GM18951 (cell line): Measurements from ENCODE around the gene RIPOR2.
"Not testable (repeated sequence)": the region's sequence is repeated elsewhere in the genome, so short reads cannot be mapped to it uniquely, and the experiment has no call there.

ENCODE experiments used
- POLR2A ChIP-seq: IDR thresholded peaks from 4 replicates; pipeline ENCODE4 v1.6.1; 2011; ENCODE audit warnings: mild to moderate bottlenecking; ENCODE audit not compliant: insufficient read length, insufficient read depth; ENCODE audit errors: extremely low read depth
- in situ Hi-C: fragments of 300-500 bp; cut with MboI; formaldehyde crosslinking; loops from one replicate; pipeline ENCODE4 v1.12.0; 2022; ENCODE audit warnings: low sequenced_read_pairs, mixed read lengths, inconsistent platforms; ENCODE audit not compliant: unreplicated experiment

RIPOR2 gene

DNA sequence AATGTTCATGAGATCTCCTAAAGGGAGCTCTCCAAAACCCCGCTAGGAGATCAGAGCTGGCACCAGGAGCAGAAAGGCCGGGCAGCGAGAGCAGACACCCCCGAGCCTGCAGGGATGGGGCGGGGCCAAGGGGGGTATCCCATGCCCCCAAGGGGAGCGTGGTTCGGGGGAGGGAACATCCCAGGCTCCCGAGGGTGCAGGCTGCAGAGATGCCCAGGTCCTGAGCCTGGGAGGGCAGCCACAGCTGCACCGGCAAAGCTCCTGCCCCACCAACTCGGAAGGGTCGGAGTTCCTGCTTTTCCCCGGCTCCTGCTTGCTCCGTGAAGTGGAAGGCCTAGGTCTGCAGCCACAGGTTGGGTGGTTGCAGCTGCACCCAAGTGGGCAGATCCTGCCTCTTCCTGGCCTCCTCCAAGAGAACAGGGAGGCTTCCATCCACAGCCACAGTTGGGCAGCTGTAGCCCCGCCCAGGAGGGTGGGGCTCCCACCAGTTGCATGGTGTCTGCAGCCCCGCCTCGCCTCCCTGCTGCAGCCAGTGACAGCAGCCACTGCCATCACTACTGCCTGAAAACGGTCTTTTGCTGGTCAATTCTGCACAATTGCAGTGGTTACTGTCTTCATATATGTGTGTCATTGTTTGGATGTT lies 174.4 kb downstream of the RIPOR2 start:
- in situ Hi-C loops: loop anchor here (10.0 kb wide), 1 partner anchor 177 kb away; no protein-coding TSS in a partner anchor
- TF ChIP-seq POLR2A: no peak

DNA sequence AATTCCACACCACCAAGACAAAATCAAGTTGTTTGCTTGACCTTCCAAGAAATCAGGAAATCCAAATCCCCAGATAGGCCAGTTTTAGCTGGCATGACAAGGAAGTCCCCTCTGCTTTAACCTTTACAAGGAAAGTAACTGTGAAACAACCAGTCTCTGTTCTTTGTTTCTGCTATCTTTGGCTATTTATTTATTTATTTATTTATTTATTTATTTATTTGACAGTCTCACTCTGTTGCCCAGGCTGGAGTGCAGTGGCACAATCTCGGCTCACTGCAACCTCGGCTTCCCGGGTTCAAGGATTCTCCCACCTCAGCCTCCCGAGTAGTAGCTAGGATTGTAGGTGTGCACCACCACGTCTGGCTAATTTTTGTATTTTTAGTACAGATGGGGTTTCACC lies 175.6 kb downstream of the RIPOR2 start:
- in situ Hi-C loops: loop anchor here (10.0 kb wide), 1 partner anchor 175 kb away; no protein-coding TSS in a partner anchor
- no peak for TF ChIP-seq POLR2A

DNA sequence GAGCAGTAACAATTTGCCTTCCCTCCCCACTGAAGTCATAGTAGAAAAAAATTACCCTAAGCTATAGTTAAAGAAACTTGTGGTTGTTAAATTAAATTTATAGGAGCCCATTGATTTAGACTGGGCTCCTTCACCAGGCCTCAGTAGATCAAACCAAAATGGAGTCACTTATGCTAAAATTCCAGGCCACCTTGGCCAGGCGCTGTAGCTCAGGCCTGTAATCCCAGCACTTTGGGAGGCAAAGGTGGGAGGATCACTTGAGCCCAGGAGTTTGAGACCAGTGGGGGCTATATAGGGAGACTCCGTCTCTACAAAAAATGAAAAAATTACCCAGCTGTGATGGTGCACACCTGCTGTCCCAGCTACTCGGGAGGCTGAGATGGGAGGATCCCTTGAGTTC lies 176.0 kb downstream of the RIPOR2 start:
- no peak for TF ChIP-seq POLR2A
- in situ Hi-C loops: loop anchor here (10.0 kb wide), 1 partner anchor 175 kb away; no protein-coding TSS in a partner anchor

DNA sequence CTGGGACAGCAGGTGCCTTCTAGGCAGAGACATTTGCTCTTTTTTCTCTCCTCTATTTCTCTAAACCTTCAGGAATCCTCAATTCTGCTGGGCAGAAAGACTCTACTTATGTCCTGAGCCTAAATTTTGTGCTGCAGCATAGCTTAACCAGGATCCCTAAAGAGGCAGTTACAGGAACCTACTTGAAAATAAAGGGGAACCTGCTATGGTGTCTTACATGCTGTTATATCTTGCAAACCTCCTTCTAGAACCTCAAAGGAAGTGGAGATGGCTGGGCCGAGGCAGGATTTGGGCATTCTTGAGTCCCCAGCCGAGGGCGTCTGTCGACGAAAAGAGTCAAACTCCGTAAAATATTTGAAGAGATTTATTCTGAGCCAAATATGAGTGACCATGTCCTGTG lies 178.1 kb downstream of the RIPOR2 start:
- no peak for TF ChIP-seq POLR2A
- in situ Hi-C loops: no loop called here

DNA sequence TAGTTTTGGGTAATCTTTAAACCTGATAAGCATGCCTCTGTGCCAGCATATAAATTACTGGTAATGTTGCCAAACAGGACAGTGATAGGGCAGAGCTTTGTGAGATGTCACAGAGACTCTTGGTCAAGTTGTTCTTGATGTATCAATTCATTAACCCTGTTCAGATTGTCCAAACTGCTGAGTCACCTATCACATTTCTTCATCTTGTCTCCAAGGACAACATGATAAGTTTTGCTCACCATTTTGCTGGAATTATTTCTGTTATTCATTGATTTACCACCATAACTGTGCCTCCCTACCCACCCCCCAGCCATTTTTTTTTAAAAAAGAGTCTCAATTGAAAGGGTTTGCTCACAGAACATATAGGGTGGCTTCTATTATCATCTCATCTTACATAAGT lies 180.5 kb downstream of the RIPOR2 start:
- in situ Hi-C loops: no loop called here
- TF ChIP-seq POLR2A: no peak

DNA sequence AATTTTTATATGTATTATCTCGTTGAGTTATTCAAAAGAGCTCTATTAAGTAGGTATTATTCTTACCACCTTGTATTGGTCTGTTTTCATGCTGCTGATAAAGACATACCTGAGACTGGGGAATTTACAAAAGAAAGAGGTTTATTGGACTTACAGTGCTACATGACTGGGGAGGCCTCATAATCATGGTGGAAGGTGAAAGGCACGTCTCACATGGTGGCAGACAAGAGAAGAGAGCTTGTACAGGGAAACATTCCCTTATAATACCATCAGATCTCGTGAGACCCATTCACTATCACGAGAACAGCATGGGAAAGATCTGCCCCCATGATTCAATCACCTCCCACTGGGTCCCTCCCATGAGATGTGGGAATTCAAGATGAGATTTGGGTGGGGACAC lies 181.4 kb downstream of the RIPOR2 start:
- in situ Hi-C loops: not testable (repeated sequence)
